CD4-positive, alpha-beta T cell treated with Interleukin-4 for 4 hours (primary cell): ENCODE results near the gene RASA3.
"Not testable (repeated sequence)": the region's sequence is repeated elsewhere in the genome, so short reads cannot be mapped to it uniquely, and the experiment has no call there.

ENCODE experiments used
- DNase-seq: peaks from one replicate; pipeline ENCODE4 v3.0.0-alpha.2; 2020

RASA3 gene

GRCh38 chr13:114077099-114077932 lies 55.1 kb downstream of the RASA3 start:
- no peak for DNase-seq

- no peak for DNase-seq
These were observed 55.9 kb downstream of the RASA3 start for GRCh38 chr13:114076329-114077090.

- DNase-seq: not testable (repeated sequence)
These were observed 56.6 kb downstream of the RASA3 start for GRCh38 chr13:114075811-114076210.

GRCh38 chr13:114074671-114075315 lies 57.6 kb downstream of the RASA3 start:
- no peak for DNase-seq

GRCh38 chr13:114073881-114074612 lies 58.4 kb downstream of the RASA3 start:
- no peak for DNase-seq

- DNase-seq: no peak
These were observed 60.0 kb downstream of the RASA3 start for GRCh38 chr13:114072421-114072820.

- no peak for DNase-seq
These were observed 60.4 kb downstream of the RASA3 start for GRCh38 chr13:114071991-114072390.

- no peak for DNase-seq
These were observed 61.0 kb downstream of the RASA3 start for GRCh38 chr13:114071410-114071809.

GRCh38 chr13:114070098-114070799 lies 62.2 kb downstream of the RASA3 start:
- DNase-seq: no peak

- no peak for DNase-seq
These were observed 62.9 kb downstream of the RASA3 start for GRCh38 chr13:114069376-114070097.

GRCh38 chr13:114068656-114069318 lies 63.6 kb downstream of the RASA3 start:
- no peak for DNase-seq

GRCh38 chr13:114067886-114068651 lies 64.4 kb downstream of the RASA3 start:
- DNase-seq: peak; percentile 44

- peak; percentile 44 for DNase-seq
These were observed 65.0 kb downstream of the RASA3 start for GRCh38 chr13:114067381-114067885.

GRCh38 chr13:114066956-114067355 lies 65.5 kb downstream of the RASA3 start:
- no peak for DNase-seq

- no peak for DNase-seq
These were observed 66.3 kb downstream of the RASA3 start for GRCh38 chr13:114065926-114066774.

- peak; percentile 85 for DNase-seq
These were observed 67.1 kb downstream of the RASA3 start for GRCh38 chr13:114065141-114065925.

GRCh38 chr13:114064450-114065140 lies 67.8 kb downstream of the RASA3 start:
- DNase-seq: no peak
